HEK293 (cell line): ENCODE results near the gene SLC25A38.

Source experiments
- GLIS2 ChIP-seq: fragments of 450-650 bp; formaldehyde crosslinking; IDR thresholded peaks from 2 replicates; pipeline ENCODE4 v1.5.1; 2016; ENCODE audit warnings: missing biosample characterization, missing genetic modification characterization
- HOXA7 ChIP-seq: sonication (generic); formaldehyde crosslinking; IDR thresholded peaks from 2 replicates; pipeline ENCODE4 v1.8.1; 2022; ENCODE audit warnings: missing genetic modification reagents, borderline replicate concordance
- KLF8 ChIP-seq: fragments of 450-650 bp; formaldehyde crosslinking; IDR thresholded peaks from 2 replicates; pipeline ENCODE4 v1.5.1; 2016; ENCODE audit warnings: missing biosample characterization, missing genetic modification characterization
- MEIS1 ChIP-seq: sonication (generic); formaldehyde crosslinking; IDR thresholded peaks from 2 replicates; pipeline ENCODE4 v1.8.1; 2022; ENCODE audit warnings: missing genetic modification reagents, mild to moderate bottlenecking, borderline replicate concordance
- MYNN ChIP-seq: fragments of 450-650 bp; formaldehyde crosslinking; IDR thresholded peaks from 2 replicates; pipeline ENCODE4 v1.5.1; 2016; ENCODE audit warnings: missing biosample characterization, missing genetic modification characterization, borderline replicate concordance
- WT1 ChIP-seq: fragments of 450-650 bp; formaldehyde crosslinking; IDR thresholded peaks from 2 replicates; pipeline ENCODE4 v1.5.1; 2016; ENCODE audit warnings: missing biosample characterization, missing genetic modification characterization
- ZFP37 ChIP-seq: fragments of 450-650 bp; formaldehyde crosslinking; IDR thresholded peaks from 2 replicates; pipeline ENCODE4 v1.5.1; 2016; ENCODE audit warnings: missing biosample characterization, missing genetic modification characterization
- ZNF211 ChIP-seq: fragments of 450-650 bp; formaldehyde crosslinking; IDR thresholded peaks from 2 replicates; pipeline ENCODE4 v1.5.1; 2016; ENCODE audit warnings: low read depth, missing biosample characterization, missing genetic modification characterization
- ZNF214 ChIP-seq: fragments of 450-650 bp; formaldehyde crosslinking; IDR thresholded peaks from 2 replicates; pipeline ENCODE4 v1.5.1; 2017; ENCODE audit warnings: missing biosample characterization, mild to moderate bottlenecking, missing genetic modification characterization, borderline replicate concordance
- ZNF266 ChIP-seq: fragments of 450-650 bp; formaldehyde crosslinking; IDR thresholded peaks from 2 replicates; pipeline ENCODE4 v1.5.1; 2016; ENCODE audit warnings: missing biosample characterization, missing genetic modification characterization, low read depth
- ZNF292 ChIP-seq: fragments of 450-650 bp; formaldehyde crosslinking; IDR thresholded peaks from 2 replicates; pipeline ENCODE4 v1.5.1; 2016; ENCODE audit warnings: low read depth, missing biosample characterization, missing genetic modification characterization, borderline replicate concordance
- ZNF324 ChIP-seq: fragments of 450-650 bp; formaldehyde crosslinking; IDR thresholded peaks from 2 replicates; pipeline ENCODE4 v1.5.1; 2016; ENCODE audit warnings: missing biosample characterization, missing genetic modification characterization
- ZNF391 ChIP-seq: fragments of 450-650 bp; formaldehyde crosslinking; IDR thresholded peaks from 2 replicates; pipeline ENCODE4 v1.5.1; 2016; ENCODE audit warnings: low read depth, missing biosample characterization, missing genetic modification characterization, borderline replicate concordance
- ZNF404 ChIP-seq: fragments of 450-650 bp; formaldehyde crosslinking; IDR thresholded peaks from 2 replicates; pipeline ENCODE4 v1.5.1; 2017; ENCODE audit warnings: missing biosample characterization, missing genetic modification characterization
- ZNF416 ChIP-seq: fragments of 450-650 bp; formaldehyde crosslinking; IDR thresholded peaks from 2 replicates; pipeline ENCODE4 v1.5.1; 2016; ENCODE audit warnings: missing biosample characterization, missing genetic modification characterization
- ZNF514 ChIP-seq: fragments of 450-650 bp; formaldehyde crosslinking; IDR thresholded peaks from 2 replicates; pipeline ENCODE4 v1.5.1; 2016; ENCODE audit warnings: missing biosample characterization, missing genetic modification characterization
- ZNF596 ChIP-seq: fragments of 450-650 bp; IDR thresholded peaks from 2 replicates; pipeline ENCODE4 v1.5.0; 2018; ENCODE audit warnings: missing biosample characterization, mild to moderate bottlenecking, missing genetic modification characterization, moderate library complexity
- ZNF654 ChIP-seq: fragments of 450-650 bp; formaldehyde crosslinking; IDR thresholded peaks from 2 replicates; pipeline ENCODE4 v1.5.1; 2016; ENCODE audit warnings: low read depth, missing biosample characterization, missing genetic modification characterization
- ZNF777 ChIP-seq: fragments of 450-650 bp; formaldehyde crosslinking; IDR thresholded peaks from 2 replicates; pipeline ENCODE4 v1.5.1; 2017; ENCODE audit warnings: missing biosample characterization, missing genetic modification characterization, borderline replicate concordance
- TF ChIP-seq, protein P1 (sequence below): fragments of 450-650 bp; formaldehyde crosslinking; IDR thresholded peaks from 2 replicates; pipeline ENCODE4 v1.5.1; 2017; ENCODE audit warnings: missing biosample characterization, missing genetic modification characterization
- TF ChIP-seq, protein P2 (sequence below): fragments of 450-650 bp; formaldehyde crosslinking; IDR thresholded peaks from 2 replicates; pipeline ENCODE4 v1.5.1; 2016; ENCODE audit warnings: missing biosample characterization, missing genetic modification characterization
- TF ChIP-seq, protein P3 (sequence below): fragments of 450-650 bp; formaldehyde crosslinking; IDR thresholded peaks from 2 replicates; pipeline ENCODE4 v1.5.1; 2016; ENCODE audit warnings: missing biosample characterization, missing genetic modification characterization
- TF ChIP-seq, protein P4 (sequence below): fragments of 450-650 bp; formaldehyde crosslinking; IDR thresholded peaks from 2 replicates; pipeline ENCODE4 v1.5.1; 2016; ENCODE audit warnings: missing biosample characterization, missing genetic modification characterization
- TF ChIP-seq, protein P5 (sequence below): fragments of 450-650 bp; formaldehyde crosslinking; IDR thresholded peaks from 2 replicates; pipeline ENCODE4 v1.5.1; 2016; ENCODE audit warnings: missing biosample characterization, missing genetic modification characterization
- TF ChIP-seq, protein P6 (sequence below): fragments of 450-650 bp; formaldehyde crosslinking; IDR thresholded peaks from 2 replicates; pipeline ENCODE4; 2016; ENCODE audit warnings: missing biosample characterization, missing genetic modification characterization

Gene SLC25A38

DNA sequence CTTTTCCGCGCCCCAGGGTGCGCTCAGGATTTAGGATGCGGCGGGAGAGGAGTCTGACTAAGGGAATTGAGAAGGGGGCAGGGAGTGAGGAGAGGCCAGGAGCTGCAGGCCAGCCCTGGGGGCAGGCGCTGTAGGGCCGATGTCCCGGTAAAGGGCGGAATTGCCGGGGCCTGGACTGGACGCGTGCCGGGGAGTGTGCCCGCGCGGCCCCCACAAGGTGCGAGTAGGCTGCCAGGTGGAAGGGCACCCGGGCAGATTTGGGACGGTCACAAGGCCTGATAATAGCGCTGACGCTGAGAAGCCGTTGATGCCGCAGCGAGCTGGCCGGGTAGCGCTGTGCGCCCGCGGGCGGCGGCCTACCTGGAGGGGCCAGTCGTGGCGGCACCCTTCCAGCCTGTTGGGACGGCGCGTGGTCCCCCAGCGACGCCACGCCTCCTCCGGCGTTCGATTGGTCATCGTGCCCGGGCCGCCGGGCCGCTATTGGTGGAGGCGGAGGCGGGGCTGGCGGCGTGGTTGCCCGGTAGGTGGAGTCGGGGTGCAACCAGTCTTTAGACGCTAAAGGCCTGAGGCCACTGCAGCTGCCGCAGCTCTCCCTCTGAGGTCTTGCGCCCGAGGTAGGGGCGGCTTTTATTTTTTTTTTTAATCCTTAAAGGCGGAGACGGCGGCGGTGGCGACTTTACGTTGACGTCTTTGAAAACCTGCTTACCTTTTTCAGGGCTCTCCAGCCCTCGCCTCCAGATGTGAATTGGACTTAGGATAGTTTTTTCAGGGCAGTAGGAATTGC, 903 bp downstream of the SLC25A38 start (continued):
- TF ChIP-seq ZNF416 (tag by site-specific recombination) (no peak), ZFP37 (no peak; the same call in 1 of the 2 replicates), ZNF404 (tag by site-specific recombination) (no peak), ZNF391 (tag by site-specific recombination) (no peak), ZNF514 (no peak), ZNF777 (tag by site-specific recombination) (no peak), ZNF214 (tag by site-specific recombination) (no peak), GLIS2 (tag by site-specific recombination) (peak; percentile 85), WT1 (no peak), ZNF211 (tag by site-specific recombination) (no peak), KLF8 (tag by site-specific recombination) (no peak), ZNF596 (tag by site-specific recombination) (no peak), ZNF266 (no peak), ZNF654 (tag by site-specific recombination) (no peak), ZNF324 (tag by site-specific recombination) (no peak), MEIS1 (no peak), HOXA7 (CRISPR knock-in tag) (no peak), ZNF292 (tag by site-specific recombination) (no peak), MYNN (peak; percentile 81; the same call in 1 of the 2 replicates)
- TF ChIP-seq, protein P1, sequence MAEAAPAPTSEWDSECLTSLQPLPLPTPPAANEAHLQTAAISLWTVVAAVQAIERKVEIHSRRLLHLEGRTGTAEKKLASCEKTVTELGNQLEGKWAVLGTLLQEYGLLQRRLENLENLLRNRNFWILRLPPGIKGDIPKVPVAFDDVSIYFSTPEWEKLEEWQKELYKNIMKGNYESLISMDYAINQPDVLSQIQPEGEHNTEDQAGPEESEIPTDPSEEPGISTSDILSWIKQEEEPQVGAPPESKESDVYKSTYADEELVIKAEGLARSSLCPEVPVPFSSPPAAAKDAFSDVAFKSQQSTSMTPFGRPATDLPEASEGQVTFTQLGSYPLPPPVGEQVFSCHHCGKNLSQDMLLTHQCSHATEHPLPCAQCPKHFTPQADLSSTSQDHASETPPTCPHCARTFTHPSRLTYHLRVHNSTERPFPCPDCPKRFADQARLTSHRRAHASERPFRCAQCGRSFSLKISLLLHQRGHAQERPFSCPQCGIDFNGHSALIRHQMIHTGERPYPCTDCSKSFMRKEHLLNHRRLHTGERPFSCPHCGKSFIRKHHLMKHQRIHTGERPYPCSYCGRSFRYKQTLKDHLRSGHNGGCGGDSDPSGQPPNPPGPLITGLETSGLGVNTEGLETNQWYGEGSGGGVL = peak; percentile 25; the same call in 1 of the 2 replicates
- TF ChIP-seq, protein P2, sequence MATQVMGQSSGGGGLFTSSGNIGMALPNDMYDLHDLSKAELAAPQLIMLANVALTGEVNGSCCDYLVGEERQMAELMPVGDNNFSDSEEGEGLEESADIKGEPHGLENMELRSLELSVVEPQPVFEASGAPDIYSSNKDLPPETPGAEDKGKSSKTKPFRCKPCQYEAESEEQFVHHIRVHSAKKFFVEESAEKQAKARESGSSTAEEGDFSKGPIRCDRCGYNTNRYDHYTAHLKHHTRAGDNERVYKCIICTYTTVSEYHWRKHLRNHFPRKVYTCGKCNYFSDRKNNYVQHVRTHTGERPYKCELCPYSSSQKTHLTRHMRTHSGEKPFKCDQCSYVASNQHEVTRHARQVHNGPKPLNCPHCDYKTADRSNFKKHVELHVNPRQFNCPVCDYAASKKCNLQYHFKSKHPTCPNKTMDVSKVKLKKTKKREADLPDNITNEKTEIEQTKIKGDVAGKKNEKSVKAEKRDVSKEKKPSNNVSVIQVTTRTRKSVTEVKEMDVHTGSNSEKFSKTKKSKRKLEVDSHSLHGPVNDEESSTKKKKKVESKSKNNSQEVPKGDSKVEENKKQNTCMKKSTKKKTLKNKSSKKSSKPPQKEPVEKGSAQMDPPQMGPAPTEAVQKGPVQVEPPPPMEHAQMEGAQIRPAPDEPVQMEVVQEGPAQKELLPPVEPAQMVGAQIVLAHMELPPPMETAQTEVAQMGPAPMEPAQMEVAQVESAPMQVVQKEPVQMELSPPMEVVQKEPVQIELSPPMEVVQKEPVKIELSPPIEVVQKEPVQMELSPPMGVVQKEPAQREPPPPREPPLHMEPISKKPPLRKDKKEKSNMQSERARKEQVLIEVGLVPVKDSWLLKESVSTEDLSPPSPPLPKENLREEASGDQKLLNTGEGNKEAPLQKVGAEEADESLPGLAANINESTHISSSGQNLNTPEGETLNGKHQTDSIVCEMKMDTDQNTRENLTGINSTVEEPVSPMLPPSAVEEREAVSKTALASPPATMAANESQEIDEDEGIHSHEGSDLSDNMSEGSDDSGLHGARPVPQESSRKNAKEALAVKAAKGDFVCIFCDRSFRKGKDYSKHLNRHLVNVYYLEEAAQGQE (tag by site-specific recombination) = no peak; the same call in 1 of the 2 replicates
- TF ChIP-seq, protein P3, sequence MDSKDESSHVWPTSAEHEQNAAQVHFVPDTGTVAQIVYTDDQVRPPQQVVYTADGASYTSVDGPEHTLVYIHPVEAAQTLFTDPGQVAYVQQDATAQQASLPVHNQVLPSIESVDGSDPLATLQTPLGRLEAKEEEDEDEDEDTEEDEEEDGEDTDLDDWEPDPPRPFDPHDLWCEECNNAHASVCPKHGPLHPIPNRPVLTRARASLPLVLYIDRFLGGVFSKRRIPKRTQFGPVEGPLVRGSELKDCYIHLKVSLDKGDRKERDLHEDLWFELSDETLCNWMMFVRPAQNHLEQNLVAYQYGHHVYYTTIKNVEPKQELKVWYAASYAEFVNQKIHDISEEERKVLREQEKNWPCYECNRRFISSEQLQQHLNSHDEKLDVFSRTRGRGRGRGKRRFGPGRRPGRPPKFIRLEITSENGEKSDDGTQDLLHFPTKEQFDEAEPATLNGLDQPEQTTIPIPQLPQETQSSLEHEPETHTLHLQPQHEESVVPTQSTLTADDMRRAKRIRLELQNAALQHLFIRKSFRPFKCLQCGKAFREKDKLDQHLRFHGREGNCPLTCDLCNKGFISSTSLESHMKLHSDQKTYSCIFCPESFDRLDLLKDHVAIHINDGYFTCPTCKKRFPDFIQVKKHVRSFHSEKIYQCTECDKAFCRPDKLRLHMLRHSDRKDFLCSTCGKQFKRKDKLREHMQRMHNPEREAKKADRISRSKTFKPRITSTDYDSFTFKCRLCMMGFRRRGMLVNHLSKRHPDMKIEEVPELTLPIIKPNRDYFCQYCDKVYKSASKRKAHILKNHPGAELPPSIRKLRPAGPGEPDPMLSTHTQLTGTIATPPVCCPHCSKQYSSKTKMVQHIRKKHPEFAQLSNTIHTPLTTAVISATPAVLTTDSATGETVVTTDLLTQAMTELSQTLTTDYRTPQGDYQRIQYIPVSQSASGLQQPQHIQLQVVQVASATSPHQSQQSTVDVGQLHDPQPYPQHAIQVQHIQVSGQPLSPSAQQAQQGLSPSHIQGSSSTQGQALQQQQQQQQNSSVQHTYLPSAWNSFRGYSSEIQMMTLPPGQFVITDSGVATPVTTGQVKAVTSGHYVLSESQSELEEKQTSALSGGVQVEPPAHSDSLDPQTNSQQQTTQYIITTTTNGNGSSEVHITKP (tag by site-specific recombination) = no peak
- TF ChIP-seq, protein P4, sequence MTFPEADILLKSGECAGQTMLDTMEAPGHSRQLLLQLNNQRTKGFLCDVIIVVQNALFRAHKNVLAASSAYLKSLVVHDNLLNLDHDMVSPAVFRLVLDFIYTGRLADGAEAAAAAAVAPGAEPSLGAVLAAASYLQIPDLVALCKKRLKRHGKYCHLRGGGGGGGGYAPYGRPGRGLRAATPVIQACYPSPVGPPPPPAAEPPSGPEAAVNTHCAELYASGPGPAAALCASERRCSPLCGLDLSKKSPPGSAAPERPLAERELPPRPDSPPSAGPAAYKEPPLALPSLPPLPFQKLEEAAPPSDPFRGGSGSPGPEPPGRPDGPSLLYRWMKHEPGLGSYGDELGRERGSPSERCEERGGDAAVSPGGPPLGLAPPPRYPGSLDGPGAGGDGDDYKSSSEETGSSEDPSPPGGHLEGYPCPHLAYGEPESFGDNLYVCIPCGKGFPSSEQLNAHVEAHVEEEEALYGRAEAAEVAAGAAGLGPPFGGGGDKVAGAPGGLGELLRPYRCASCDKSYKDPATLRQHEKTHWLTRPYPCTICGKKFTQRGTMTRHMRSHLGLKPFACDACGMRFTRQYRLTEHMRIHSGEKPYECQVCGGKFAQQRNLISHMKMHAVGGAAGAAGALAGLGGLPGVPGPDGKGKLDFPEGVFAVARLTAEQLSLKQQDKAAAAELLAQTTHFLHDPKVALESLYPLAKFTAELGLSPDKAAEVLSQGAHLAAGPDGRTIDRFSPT (tag by site-specific recombination) = peak; percentile 91
- TF ChIP-seq, protein P5, sequence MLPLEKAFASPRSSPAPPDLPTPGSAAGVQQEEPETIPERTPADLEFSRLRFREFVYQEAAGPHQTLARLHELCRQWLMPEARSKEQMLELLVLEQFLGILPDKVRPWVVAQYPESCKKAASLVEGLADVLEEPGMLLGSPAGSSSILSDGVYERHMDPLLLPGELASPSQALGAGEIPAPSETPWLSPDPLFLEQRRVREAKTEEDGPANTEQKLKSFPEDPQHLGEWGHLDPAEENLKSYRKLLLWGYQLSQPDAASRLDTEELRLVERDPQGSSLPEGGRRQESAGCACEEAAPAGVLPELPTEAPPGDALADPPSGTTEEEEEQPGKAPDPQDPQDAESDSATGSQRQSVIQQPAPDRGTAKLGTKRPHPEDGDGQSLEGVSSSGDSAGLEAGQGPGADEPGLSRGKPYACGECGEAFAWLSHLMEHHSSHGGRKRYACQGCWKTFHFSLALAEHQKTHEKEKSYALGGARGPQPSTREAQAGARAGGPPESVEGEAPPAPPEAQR (tag by site-specific recombination) = no peak
- TF ChIP-seq, protein P6, sequence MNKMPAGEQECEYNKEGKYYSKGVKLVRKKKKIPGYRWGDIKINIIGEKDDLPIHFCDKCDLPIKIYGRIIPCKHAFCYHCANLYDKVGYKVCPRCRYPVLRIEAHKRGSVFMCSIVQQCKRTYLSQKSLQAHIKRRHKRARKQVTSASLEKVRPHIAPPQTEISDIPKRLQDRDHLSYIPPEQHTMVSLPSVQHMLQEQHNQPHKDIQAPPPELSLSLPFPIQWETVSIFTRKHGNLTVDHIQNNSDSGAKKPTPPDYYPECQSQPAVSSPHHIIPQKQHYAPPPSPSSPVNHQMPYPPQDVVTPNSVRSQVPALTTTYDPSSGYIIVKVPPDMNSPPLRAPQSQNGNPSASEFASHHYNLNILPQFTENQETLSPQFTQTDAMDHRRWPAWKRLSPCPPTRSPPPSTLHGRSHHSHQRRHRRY (tag by site-specific recombination) = no peak
